LNCAP (cell line): ENCODE data around the gene TOMM7.

Experiments
- TF ChIP-seq, protein P1 (sequence below): fragments of 450-650 bp; IDR thresholded peaks from 2 replicates; pipeline ENCODE4 v1.5.1; 2017; ENCODE audit warnings: mild to moderate bottlenecking

TOMM7 gene

DNA sequence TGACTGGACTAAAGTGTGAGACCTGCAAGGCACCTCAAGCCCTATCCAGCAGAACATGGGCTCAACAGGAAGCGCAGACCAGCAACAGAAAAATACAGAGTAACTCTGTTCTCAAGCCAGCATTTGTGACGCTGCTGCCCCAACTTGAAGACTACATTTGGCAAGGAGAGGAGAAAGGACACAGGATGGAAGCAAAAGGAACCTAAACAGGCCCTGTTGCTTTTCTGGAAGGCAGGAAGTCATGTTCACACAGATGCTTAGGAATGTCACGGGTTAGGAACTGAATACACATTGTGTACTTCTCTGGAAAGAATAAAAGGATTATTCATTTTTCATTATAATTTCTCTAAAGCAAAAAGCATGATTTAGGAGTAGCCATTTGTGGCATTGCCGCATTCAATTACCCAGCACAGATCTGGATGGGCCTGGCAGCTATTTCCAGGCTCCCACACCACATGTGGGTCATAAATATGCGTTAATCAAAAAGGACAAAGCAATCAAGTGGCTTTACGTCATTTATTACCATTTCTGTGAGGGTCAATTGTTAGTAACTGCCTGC, 19.8 kb upstream of the TOMM7 start:
- TF ChIP-seq, protein P1, sequence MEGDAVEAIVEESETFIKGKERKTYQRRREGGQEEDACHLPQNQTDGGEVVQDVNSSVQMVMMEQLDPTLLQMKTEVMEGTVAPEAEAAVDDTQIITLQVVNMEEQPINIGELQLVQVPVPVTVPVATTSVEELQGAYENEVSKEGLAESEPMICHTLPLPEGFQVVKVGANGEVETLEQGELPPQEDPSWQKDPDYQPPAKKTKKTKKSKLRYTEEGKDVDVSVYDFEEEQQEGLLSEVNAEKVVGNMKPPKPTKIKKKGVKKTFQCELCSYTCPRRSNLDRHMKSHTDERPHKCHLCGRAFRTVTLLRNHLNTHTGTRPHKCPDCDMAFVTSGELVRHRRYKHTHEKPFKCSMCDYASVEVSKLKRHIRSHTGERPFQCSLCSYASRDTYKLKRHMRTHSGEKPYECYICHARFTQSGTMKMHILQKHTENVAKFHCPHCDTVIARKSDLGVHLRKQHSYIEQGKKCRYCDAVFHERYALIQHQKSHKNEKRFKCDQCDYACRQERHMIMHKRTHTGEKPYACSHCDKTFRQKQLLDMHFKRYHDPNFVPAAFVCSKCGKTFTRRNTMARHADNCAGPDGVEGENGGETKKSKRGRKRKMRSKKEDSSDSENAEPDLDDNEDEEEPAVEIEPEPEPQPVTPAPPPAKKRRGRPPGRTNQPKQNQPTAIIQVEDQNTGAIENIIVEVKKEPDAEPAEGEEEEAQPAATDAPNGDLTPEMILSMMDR = no peak

DNA sequence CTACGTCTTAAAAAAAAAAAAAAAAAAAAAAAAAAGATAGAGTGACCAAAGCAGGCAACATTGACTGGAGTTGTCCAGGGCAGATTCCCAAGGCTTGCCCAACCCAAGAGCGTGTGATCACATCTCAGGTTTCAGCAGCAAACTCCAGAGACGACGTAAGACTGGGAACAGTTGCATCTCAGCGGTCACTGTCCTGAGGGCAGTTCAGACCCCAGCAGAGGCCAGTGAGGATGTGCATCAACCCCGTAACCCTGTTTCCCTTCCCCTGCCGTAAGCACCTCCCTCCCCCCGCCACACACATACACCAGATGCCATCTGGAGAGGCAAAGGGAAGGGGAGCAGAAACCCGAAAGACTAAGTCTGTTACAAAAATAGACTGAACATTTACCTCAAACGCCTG, 19.3 kb upstream of the TOMM7 start:
- TF ChIP-seq, protein P1 = no peak

DNA sequence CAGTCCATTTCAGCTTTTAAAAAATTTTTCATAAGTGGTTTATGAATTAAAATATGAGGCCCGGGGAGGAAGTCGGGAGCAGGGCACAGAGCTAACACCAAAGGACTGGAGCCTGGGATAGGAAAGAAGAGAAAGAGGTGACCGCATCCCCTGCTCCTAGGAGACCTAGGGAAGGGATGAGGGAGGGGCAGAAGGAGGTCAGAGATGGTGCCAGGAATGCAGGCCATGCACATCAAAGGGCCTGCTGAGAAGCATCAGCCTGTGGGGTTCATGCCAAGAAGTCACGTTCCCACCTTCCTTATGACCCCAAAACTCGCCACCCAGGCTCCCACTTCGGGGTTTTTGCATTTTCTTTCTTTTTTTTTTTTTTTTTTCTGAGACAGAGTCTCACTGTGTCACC, 14.7 kb upstream of the TOMM7 start:
- TF ChIP-seq, protein P1 = no peak

DNA sequence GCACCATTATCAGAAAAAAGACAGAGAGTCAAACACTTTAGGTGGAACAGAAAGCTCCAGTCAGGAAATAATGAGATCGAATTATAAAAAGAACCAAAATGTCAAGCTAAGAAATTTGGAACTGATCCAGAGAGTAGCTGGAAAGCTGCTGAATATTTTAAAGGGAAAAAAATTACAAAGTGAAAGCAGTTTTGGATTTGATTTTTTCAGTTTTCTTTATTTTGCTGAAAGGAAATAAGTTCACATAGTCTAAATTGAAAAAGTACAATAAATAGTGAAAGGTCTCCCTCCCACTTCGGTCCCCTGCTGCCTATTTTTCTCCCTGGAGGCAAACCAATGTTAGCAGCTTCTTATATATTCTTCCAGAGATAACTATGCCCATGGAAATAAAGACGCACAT, 11.3 kb upstream of the TOMM7 start:
- TF ChIP-seq, protein P1 = no peak

DNA sequence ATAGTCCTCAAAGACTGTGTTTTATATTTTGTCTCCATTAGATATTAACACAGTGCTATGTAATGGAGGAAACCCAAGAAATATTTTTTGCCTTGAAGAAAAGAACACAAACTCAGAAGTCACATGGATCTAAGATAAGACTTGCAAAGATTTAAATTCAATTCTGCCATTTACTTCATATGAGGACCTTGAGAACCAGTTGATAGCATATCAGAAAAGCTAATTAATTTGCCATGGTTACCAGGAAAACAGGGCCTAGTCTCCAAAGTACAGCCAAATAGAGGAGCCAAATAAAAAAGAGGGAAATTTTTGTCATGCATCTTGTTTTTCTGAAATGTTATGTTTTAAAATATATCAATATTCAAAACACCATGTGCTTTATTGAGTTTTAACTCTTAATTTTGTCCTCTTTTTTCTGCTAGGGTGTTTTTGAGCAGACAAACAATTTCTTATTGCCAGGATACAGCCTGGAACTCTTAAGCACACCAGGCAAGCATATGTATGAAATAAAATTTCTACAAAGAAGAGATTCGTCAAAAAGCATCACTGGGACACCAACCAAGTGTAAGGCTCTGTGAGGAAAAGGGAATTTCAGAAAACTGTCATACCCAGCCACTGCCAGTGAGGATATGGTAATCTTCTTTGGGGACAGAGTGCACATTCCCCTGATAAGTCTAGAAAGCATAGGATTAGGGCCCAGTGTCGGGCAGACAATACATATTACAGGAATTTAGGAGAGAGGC, 10.6 kb upstream of the TOMM7 start:
- TF ChIP-seq, protein P1 = no peak

DNA sequence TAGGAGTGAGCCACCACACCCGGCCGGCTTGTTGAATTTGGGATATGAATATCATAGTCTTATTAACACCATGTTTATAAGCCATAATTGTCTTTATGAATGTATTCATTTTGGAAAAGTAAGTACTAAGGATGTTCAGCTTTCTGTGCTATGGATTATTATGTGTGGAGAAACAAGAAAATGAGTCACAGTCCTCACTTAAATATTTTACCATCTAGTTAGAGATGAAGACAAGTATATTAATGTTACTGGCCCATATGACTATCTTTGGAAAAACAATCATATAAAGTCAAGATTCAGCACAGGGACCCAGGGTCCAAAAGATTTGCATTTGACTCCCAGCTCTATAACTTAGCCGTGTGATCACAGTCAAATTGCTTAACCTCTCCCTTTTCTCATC, 9.8 kb upstream of the TOMM7 start:
- TF ChIP-seq, protein P1 = no peak

DNA sequence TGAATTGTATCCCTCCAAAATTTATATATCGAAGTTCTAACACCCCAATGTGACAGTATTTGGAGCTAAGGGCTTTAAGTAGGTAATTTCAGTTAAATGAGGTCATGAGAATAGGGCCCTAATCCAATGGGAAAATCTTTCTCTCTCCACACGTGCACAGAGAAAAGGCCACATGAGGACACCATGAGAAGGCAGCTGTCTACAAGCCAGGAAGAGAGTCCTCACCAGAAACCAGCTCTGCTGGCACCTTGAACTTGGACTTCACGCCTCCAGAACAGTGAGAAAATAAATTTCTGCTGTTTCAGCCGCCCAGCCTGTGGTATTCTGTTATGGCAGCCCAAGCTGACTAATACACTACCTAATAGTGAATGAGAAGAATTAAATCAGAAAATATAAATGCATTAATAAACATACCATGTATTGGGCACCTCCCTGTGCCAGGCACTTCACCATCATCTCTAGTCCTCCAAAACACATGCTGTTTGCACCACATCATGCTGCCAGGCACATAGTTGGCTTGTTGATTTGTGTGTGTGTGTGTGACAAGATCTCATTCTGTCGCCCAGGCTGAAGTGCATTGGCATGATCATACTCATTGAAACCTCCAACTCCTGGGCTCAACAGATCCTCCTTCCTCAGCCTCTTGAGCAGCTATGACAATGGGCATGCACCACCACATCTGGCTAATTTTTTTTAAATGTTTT, 9.1 kb upstream of the TOMM7 start:
- TF ChIP-seq, protein P1 = no peak
